Fibroblast of villous mesenchyme (primary cell): ENCODE measurements around the gene TANGO6. TPM values are rescaled to one million over a fixed set of nuclear protein-coding genes. Genes with fewer than 3 reads are reported as not detected.

Experiments used
- DNase-seq: peaks from one replicate; pipeline ENCODE4 v3.0.0-alpha.2; 2010; ENCODE audit warnings: low read depth
- H3K4me3 ChIP-seq: 2 replicates; pipeline ENCODE4 v1.5.1; 2011; ENCODE audit warnings: low read depth, mild to moderate bottlenecking, low read length
- total RNA-seq: library from RNA; depleted of rRNA; stranded (reverse); fragments of >200 nt; gene quantifications from 2 replicates; pipeline ENCODE4 v1.2.3, GENCODE V29; 2012
- TF ChIP-seq, protein P1 (sequence below): IDR thresholded peaks from 2 replicates; pipeline ENCODE4 v1.5.1; 2012; ENCODE audit warnings: low read depth, mild to moderate bottlenecking, low read length; ENCODE audit not compliant: insufficient read depth

TANGO6 gene
- total RNA-seq, 1 donor = 37.1 TPM

DNA sequence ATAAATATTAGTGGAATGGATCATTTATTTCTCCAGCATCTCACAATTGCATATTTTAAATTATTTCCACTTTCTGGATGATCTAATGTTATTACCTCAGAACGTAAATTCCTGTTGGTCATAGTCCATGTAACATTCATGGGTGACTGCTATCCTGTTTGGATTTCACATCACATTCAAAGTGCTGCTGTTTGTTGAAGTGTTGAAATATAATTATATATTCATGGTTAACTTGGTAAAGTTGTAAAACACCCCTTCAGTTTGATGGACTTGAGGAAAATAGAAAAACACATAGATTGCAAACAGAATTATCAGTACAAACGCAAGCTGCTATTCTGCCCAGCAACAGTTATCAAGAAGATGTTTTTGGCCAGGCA is 59.6 kb downstream of the TANGO6 start:
- H3K4me3 ChIP-seq = no peak overlapping the region
- DNase-seq = no peak
- TF ChIP-seq, protein P1, sequence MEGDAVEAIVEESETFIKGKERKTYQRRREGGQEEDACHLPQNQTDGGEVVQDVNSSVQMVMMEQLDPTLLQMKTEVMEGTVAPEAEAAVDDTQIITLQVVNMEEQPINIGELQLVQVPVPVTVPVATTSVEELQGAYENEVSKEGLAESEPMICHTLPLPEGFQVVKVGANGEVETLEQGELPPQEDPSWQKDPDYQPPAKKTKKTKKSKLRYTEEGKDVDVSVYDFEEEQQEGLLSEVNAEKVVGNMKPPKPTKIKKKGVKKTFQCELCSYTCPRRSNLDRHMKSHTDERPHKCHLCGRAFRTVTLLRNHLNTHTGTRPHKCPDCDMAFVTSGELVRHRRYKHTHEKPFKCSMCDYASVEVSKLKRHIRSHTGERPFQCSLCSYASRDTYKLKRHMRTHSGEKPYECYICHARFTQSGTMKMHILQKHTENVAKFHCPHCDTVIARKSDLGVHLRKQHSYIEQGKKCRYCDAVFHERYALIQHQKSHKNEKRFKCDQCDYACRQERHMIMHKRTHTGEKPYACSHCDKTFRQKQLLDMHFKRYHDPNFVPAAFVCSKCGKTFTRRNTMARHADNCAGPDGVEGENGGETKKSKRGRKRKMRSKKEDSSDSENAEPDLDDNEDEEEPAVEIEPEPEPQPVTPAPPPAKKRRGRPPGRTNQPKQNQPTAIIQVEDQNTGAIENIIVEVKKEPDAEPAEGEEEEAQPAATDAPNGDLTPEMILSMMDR = no peak

DNA sequence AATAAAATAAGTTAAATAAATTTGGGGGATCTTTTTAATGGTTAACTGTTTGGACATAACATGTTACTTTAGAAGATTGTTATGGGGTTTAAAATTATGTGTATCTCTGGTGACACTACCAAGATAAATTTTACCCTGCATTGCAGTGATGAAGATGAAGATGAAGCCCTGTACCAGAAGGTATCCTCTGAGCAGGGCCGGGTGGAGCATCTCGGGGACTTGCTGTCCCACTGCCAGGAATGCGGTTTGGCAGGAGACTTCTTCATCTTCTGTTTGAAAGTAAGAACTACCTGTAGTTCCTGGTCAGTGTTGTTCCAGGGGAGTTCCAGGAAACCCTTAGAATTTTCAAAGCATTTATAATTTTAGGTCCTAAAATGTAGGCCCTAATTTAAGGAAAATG is 64.0 kb downstream of the TANGO6 start:
- TF ChIP-seq, protein P1 = no peak
- DNase-seq = no peak
- no peak overlapping the region for H3K4me3 ChIP-seq

GRCh38 chr16:68907781-68908181 is 64.5 kb downstream of the TANGO6 start:
- peak; percentile 35 for DNase-seq

GRCh38 chr16:68909099-68909733 is 65.9 kb downstream of the TANGO6 start:
- peak; percentile 17 for DNase-seq
- TF ChIP-seq, protein P1 = no peak

More at GRCh38 chr16:68907781-68908181, 64.5 kb downstream of the TANGO6 start:
- TF ChIP-seq, protein P1 = no peak
- no peak overlapping the region for H3K4me3 ChIP-seq

GRCh38 chr16:68910051-68910450 is 66.7 kb downstream of the TANGO6 start:
- TF ChIP-seq, protein P1 = no peak
- no peak for DNase-seq
- H3K4me3 ChIP-seq = no peak overlapping the region

More at GRCh38 chr16:68909099-68909733, 65.9 kb downstream of the TANGO6 start:
- no peak overlapping the region for H3K4me3 ChIP-seq

DNA sequence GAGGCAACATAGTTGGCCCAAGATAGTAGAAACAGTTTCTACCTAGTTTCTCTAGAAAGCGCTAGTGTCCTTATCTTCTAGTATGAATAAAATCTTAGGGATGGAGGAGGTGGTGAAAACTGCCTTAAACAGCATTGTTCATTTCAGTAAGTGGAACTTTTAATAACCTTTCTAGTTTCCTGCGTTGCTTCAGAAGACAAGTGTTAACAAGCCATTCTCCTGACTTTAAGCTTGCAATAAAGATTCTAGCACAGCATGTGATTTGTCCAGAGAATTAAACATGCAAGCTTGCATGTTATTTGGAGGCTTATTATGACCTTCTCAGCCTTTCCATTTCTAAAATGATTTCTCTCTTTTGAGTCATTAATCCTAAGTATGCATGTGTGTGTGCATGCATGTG is 72.3 kb downstream of the TANGO6 start:
- H3K4me3 ChIP-seq = no peak overlapping the region
- TF ChIP-seq, protein P1 = no peak
- no peak for DNase-seq

DNA sequence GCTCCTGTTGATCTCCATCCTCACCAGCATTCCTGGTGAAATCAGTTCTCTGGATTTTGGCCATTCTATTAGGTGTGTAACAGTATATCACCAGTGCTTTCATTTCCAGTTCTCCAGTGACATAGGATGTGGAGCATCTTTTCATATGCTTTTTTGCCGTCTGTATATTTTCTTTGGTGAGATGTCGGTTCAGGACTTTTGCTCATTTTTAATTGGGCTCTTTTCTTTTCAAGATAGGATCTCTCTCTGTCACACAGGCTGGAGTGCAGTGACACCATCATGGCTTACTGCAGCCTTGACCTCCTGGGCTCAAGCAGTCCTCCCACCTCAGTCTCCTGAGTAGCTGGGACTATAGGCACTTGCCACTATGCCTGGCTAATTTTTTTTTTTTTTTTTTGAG is 74.2 kb downstream of the TANGO6 start:
- DNase-seq = no peak
- TF ChIP-seq, protein P1 = no peak
- no peak overlapping the region for H3K4me3 ChIP-seq
